Left ventricle myocardium inferior (tissue), 1 donor: ENCODE results near the gene CAMKMT. TPM values are rescaled to one million over a fixed set of nuclear protein-coding genes. Genes with fewer than 3 reads are reported as not detected.

Experiments used
- DNase-seq: peaks from one replicate; pipeline ENCODE4 v3.0.0-alpha.2; 2020
- H3K27ac ChIP-seq: fragments of 200-600 bp; replicated peaks from 2 replicates; pipeline ENCODE4 v1.8.0; 2021
- H3K27me3 ChIP-seq: fragments of 200-600 bp; 2 replicates; pipeline ENCODE4 v1.8.0; 2021; ENCODE audit warnings: low read depth
- H3K36me3 ChIP-seq: fragments of 200-600 bp; 2 replicates; pipeline ENCODE4 v1.8.0; 2021
- H3K4me1 ChIP-seq: fragments of 200-600 bp; 2 replicates; pipeline ENCODE4 v1.8.0; 2021
- H3K4me3 ChIP-seq: fragments of 200-600 bp; 2 replicates; pipeline ENCODE4 v1.8.0; 2021; ENCODE audit warnings: mild to moderate bottlenecking, moderate library complexity
- H3K9me3 ChIP-seq: fragments of 200-600 bp; replicated peaks from 2 replicates; pipeline ENCODE4 v1.8.0; 2021
- intact Hi-C: fragments of 100-400 bp; cut with micrococcal nuclease; formaldehyde crosslinking; loops from one replicate; pipeline ENCODE4 v1.11.0; 2022
- total RNA-seq: library from RNA; stranded (reverse); fragmentation: NEBNext Ultra II Directional; extraction: Animal tissue kit (Norgen Biotek cat#: 25700); gene quantifications from one replicate; pipeline ENCODE4 v1.2.1, GENCODE V29; 2021
- TF ChIP-seq, protein P1 (sequence below): fragments of 200-600 bp; IDR thresholded peaks from 2 replicates; pipeline ENCODE4 v1.8.0; 2021; ENCODE audit warnings: antibody characterized with exemption, mild to moderate bottlenecking, borderline replicate concordance
- donor health status: DM: no; HTN: yes; CAD: no; lungs with severe emphysema.

The CAMKMT gene
- total RNA-seq, 1 donor from 2014 or later, result 4.8 TPM

DNA sequence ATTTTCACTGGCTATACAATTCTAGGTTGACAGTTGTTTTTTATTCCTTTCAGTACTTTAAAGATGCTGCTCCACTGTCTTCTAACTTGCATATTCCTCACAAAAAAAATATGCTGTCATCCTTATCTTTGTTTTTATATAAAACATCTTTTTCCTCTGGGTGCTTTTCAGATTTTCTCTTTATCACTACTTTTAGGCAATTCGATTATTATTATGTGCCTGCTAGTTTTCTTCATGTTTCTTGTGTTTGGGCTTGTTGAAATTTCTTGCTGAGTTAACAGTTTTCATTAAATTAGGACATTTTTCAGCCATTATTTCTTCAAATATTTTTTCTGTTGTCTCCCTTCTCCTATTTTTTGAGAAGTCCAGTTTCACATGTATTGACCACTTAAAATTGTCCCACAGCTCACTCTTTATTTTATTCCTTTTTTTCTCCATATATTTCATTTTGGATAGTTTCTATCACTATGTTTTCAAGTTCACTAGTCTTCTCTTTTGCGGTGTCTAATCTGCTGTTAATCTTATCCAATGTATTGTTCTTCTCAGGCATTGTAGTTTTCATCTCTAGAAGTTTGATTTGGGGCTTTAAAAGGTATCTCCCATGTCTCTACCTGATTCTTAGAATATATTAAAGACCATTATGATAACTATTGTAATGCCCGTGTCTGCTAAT, 374.7 kb downstream of the CAMKMT start:
- intact Hi-C loops, result no loop called here
- TF ChIP-seq, protein P1, sequence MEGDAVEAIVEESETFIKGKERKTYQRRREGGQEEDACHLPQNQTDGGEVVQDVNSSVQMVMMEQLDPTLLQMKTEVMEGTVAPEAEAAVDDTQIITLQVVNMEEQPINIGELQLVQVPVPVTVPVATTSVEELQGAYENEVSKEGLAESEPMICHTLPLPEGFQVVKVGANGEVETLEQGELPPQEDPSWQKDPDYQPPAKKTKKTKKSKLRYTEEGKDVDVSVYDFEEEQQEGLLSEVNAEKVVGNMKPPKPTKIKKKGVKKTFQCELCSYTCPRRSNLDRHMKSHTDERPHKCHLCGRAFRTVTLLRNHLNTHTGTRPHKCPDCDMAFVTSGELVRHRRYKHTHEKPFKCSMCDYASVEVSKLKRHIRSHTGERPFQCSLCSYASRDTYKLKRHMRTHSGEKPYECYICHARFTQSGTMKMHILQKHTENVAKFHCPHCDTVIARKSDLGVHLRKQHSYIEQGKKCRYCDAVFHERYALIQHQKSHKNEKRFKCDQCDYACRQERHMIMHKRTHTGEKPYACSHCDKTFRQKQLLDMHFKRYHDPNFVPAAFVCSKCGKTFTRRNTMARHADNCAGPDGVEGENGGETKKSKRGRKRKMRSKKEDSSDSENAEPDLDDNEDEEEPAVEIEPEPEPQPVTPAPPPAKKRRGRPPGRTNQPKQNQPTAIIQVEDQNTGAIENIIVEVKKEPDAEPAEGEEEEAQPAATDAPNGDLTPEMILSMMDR, result no peak
- peaks cover 18% of the 10 kb centered on the region for H3K9me3 ChIP-seq
- H3K4me3 ChIP-seq, result no peak overlapping the region
- H3K4me1 ChIP-seq, result peaks cover 8% of the 10 kb centered on the region
- H3K36me3 ChIP-seq, result no peaks in the 10 kb centered on the region
- no peaks in the 10 kb centered on the region for H3K27me3 ChIP-seq
- no peak for DNase-seq
- H3K27ac ChIP-seq, result no peak overlapping the region

DNA sequence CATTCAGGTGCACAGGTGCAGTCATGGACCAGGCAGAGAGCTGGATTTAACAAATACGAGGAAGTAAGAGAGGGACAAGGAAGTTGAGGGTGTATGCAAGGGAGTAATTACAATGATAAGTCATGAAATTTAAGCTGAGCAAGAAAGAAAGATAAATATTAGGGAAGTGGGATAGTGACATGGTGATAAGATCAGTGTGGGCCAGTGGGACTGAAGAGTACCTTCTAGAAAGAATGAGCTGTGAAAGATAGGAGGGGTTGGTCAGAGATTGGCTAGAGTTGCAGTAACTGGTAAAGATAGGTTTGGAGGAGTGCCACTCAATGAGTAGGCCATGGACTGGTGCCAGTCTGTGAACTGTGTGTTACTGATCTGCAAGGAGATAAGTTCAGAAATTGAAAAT, 378.9 kb downstream of the CAMKMT start:
- Histone ChIP-seq H3K4me3 (no peak overlapping the region), H3K27me3 (no peaks in the 10 kb centered on the region), H3K9me3 (peaks cover 15% of the 10 kb centered on the region), H3K27ac (no peak overlapping the region), H3K4me1 (peaks cover 20% of the 10 kb centered on the region), H3K36me3 (no peaks in the 10 kb centered on the region)
- no peak for DNase-seq
- TF ChIP-seq, protein P1, result no peak
- intact Hi-C loops, result no loop called here

DNA sequence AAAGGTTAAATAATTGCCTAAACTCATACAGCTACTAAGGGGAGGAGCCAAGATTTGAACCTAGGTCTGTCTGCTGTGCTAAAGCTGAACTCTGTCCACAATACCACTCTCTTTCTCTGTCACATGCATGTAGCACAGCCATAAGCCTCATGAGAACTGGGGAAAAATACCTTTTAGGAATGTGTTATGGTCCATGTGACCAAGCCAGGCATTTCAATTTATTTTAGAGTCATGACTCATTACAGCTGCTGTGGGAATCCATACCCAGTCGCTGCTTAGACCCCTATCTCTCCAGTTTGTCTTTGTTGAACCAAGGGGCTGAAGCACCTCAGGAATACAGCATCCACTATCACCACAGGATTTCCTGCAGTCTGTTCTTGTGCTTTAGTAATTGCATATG, 379.8 kb downstream of the CAMKMT start:
- no peak for DNase-seq
- Histone ChIP-seq H3K4me3 (no peak overlapping the region), H3K9me3 (peaks cover 6% of the 10 kb centered on the region), H3K27me3 (no peaks in the 10 kb centered on the region), H3K36me3 (no peaks in the 10 kb centered on the region), H3K4me1 (peaks cover 28% of the 10 kb centered on the region), H3K27ac (no peak overlapping the region)
- intact Hi-C loops, result no loop called here
- TF ChIP-seq, protein P1, result no peak

DNA sequence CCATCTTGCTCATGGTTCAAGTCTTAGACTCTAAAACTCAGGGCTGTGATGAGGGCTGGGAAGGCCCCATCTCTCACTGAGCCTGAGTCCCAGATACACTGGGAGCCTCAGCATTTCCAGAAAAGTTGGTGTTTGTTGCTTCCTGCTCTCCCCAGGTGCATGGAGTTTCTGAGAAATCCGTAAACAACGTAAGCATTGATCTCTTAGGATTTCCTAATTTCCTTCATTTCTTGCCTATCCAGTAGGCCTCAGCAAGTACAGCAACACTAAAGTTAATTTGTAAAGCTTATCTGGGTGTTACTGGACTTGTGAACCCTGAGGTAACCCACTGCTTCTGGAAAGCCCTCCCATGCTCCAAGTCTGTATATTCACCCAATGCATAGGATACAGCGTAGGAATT, 380.3 kb downstream of the CAMKMT start:
- no peaks in the 10 kb centered on the region for H3K27me3 ChIP-seq
- no peaks in the 10 kb centered on the region for H3K36me3 ChIP-seq
- TF ChIP-seq, protein P1, result no peak
- intact Hi-C loops, result no loop called here
- DNase-seq, result no peak
- no peak overlapping the region for H3K4me3 ChIP-seq
- H3K4me1 ChIP-seq, result peaks cover 33% of the 10 kb centered on the region
- H3K9me3 ChIP-seq, result peaks cover under 1% of the 10 kb centered on the region
- H3K27ac ChIP-seq, result no peak overlapping the region

DNA sequence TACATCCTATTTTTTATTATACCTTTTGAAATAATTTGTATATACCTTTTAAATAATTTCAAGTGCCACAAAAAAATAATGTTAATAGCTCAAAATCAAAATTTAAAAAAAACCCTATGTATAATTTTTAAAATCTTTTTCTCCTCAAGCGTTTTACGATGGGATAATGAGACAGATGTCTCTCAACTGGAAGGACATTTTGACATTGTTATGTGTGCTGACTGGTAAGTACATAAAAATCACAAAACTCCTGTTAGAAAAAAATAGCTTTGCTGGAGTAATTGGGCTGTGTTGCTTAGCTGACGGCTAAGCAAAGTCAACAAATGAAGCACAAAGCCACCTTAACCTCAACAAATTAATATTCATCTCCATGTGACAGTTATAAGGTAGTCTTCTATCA, 381.7 kb downstream of the CAMKMT start:
- H3K27ac ChIP-seq, result no peak overlapping the region
- H3K9me3 ChIP-seq, result no peaks in the 10 kb centered on the region
- H3K4me1 ChIP-seq, result peaks cover 33% of the 10 kb centered on the region
- no peaks in the 10 kb centered on the region for H3K27me3 ChIP-seq
- DNase-seq, result no peak
- no peaks in the 10 kb centered on the region for H3K36me3 ChIP-seq
- intact Hi-C loops, result no loop called here
- H3K4me3 ChIP-seq, result no peak overlapping the region
- TF ChIP-seq, protein P1, result no peak
